ENCODE results near the gene C14orf132.

Gene C14orf132

DNA sequence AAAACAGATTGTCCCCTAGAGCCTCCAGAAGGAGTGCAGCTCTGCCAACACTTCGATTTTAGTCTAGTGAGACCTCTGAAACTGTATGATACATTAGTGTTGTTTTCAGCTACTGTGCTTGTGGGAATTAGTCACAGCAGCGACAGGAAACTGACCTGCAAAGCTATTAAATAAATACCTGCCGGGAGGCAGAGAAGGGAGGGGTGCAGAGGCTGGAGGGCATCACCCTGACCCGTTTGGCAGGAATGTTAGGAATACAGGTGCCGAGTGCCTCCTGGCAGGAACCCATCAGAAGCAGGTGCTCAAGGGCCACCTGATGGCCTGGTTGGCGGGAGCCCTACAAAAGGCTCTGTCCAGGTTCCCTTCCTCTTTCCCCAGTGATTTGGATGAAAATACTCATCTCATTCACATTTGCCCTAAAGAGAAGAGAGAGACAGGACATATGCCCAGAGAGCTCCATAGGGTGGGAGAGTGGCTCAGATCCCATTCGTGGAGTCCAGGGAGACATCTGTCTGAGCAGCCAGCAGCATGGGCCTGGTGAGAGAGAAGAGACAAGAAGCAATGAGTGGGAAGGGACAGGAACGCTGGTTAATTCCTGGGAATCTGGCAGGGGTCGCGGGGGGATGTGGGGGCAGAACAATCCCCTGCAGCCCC lies 44.6 kb downstream of the C14orf132 start:
- DNase-seq (ENCODE audit: low read depth): no peak

DNA sequence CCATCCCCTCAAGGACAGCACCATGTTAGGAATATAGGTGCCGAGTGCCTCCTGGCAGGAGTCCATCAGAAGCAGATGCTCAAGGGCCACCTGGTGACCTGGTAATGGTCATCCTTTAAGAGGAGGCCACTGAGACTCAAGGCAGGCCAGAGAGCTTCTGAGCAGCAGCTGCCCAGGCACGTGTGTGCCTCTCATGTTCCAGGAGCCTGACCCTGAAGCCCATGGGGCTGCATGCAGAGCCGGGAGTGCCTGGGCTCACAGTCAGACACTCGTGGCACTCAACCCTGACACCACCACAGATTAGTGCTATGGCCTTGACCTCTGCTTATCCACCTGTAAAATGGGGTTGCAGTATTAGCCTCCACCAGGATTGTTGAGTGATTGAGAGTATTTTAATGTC lies 45.6 kb downstream of the C14orf132 start:
- no peak for DNase-seq (ENCODE audit: low read depth)

DNA sequence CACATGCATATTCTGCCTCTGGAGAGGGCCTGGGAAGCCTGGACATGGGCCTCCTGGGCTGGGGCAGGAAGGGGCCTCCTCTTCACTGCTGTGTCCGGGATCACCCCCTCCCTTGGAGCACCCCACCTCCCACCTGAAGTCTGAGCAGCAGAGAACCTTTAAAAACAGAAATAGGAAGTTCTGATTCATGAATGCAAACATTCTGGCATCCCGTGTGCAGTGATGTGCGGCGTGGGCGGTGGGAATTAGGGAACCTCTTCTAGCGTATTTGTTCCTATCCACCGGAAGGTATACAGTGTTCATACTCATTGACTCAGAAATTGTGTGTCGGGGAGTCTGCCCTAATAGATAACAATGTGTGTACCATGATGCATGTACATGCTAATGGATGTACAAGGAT lies 46.2 kb downstream of the C14orf132 start:
- no peak for DNase-seq (ENCODE audit: low read depth)

DNA sequence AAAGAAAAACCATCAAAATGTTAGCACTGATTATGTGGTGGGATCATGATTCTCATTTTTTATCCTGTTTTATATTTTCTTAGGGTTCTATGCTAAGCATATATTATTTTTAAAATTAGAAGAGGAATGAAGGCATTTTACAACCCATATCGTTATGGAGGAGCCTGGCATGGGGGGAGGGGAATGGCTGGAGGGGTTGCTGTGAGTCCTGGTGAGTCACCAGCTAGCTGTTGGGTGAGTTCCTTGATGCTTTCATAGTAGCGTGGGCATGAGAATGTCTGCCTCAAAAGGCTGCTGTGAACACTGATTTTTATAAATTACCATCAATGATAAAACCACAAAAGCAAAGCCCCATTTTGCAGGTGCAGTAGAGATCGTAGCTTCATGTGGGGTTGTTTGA lies 46.9 kb downstream of the C14orf132 start:
- no peak for DNase-seq (ENCODE audit: low read depth)

DNA sequence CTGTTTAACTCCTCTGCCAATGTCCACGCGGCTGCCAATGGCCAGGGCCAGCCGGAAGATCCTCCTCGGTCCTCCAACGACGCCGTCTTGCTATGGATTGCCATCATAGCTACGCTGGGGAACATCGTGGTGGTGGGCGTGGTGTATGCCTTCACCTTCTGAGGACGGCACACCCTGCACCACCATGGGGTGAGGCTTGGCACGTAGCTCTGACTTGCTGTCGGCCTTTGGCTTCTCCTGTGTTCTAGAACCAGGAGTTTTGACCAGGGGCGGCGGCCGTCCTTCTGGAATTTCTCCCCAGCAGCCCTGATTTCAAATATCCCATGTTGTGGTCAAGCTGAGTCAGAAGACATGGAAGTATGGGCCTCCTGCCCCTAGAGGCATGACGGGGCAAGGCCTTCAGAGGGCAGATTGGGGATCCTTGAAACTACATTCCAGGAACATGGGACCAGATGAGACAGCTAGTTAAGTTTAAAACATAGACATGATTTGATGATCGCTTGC lies 47.5 kb downstream of the C14orf132 start:
- DNase-seq (ENCODE audit: low read depth): no peak

DNA sequence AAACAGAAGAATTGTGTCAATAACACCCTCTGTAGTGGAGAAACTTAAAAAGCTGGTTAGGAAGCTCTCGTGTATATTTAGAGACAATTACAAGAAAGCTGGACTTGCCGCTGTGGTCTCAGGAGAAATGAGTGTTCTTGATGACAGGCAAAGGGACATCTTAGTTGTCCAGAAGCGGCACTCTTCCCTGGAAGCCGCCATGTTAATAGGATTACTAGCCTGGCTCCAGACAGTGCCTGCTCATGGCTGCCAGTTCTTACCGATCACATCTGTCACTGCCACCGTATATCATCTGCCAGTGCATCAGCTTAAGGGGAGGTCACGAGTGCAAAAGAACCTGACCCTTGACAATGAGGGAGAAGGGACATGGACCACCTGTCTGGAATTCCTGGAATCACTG lies 48.9 kb downstream of the C14orf132 start:
- no peak for DNase-seq (ENCODE audit: low read depth)

DNA sequence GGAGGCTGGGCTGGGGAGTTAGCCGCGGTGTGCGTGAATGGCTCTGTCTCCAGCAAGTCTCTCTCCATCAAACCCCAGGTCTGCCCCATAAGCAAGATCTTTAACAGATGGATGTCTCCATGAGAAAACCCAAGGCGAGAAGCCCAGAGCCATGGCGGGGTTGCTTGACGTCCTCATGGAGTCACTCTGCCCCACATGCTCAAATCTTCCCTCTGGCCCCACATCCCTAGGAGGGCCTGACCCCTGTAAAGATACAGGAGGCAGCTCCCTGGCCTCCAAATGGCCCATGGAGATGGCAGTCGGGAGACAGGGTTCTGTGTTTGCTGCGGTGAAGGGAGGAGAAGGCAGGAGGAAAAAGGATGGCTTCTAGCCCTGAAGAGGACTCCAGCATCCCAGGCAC lies 49.3 kb downstream of the C14orf132 start:
- no peak for DNase-seq (ENCODE audit: low read depth)

DNA sequence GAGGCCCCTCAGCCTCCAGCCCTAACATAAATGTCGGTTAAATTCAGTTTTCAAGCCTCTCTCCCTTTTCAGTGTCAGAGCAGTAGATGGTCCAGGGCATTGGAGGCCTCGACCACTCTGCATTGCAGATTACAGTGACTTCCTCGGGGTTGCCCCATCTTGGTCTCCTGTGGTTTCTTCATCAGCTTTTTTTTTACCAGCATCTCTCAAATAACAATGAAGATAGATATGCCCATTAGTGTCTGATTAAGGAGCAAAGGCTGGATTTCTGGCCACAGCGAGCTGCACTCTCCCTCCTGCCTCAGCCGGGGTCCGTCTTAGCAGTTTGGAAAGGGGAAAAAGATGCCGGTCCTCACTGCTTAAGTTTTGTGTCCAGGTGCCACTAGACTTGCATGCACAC lies 49.7 kb downstream of the C14orf132 start:
- no peak for DNase-seq (ENCODE audit: low read depth)

DNA sequence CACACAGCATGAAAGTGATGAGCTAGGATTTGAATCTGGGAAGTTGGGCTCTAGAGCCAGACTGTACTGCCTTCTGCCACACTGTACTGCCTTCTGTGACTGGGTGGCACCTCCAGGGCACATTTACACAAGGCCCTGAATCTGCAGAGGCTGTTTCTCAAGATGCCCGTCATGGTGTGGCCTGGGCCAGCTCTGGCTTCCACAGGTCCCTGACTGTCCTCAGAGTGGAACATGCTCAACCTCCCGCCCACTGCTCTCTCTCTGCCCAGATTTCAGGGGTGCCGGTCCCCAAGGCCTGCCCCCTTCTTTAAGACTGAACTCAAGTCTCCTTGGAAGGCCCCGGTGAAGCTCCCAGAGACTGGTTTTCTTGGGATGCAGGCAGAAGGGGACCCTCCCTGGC lies 50.2 kb downstream of the C14orf132 start:
- no peak for DNase-seq (ENCODE audit: low read depth)

DNA sequence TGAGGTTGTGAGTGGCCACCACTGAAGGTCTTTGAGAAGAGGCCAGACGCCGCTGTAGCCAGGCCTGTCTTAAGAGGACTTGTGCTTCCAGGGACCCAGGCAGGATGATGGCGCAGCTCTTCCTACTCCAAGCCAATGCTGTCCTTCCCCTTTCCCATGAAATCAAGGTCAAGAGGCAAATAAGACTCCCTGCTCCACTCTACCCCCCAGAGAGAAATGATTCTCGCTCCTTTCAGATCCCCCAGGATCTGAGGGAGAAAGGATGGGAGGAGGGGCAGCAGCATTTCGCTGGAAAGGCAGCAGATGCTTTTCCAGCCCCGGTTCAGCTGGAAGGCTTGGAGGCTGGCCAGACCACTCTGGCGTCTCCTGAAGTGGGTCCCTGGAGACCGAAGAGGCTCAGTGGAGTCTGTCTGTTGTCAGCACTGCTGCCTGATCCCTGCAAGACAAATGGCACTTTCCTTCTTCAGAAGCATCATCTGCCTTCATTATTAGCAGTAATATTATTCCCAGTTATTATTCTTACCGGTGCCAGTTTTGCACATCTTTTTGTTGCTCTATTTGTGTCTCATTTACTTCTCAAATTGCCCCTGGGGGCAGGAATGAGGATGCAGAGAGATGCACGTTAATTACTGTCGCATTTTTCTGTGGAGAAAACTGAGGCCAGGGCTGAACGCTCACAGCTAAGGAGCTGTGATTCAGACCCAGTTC lies 51.4 kb downstream of the C14orf132 start:
- no peak for DNase-seq (ENCODE audit: low read depth)

DNA sequence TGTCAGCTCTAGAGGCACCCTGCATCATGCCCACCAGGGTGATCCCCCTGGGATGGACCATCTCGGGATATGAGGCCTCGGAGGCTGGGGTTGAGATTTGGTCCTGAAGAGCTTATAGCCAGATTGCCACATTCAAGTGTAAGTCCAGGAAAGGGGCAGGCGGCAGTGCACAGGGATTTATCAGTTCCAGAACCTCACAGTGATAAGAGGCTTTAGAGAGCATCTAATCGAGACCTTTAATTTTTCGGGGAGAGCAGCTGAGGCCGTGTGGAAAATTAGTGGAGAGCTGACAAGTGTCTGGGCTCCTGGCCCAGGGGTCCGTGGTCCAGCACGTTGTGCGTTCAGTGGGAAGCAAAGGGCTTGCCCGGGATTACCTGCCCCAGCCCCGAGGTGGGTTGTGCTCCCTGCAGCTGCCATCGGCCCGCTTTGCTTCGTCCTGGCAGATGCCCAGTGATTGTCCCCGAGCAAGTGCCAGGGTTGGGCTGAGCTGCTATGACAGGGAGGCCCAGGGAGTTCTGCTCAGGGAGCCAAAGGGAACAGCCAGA lies 52.1 kb downstream of the C14orf132 start:
- no peak for DNase-seq (ENCODE audit: low read depth)

DNA sequence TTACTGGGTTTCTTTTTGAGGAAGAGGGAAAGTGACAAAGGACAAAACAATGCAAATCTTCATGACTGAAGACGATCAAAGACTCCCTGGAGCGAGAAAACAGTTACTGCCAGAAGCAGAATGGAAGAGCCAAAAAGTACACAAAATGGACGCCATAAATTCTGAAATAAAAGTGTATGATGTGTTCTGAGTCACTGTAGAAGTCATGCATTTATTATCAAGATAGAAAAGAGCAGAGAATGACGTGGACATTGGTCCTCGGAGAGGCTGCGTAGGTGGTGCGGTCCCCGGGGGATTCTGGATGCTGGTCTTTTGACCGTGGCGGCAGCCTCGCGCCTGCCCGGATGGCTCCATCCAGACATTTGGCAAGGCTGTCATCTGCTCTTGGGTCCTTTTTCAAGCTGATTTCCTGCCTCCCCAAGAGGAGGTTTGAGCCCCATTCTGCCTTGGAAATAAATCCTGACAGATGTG lies 52.8 kb downstream of the C14orf132 start:
- DNase-seq (ENCODE audit: low read depth): no peak

DNA sequence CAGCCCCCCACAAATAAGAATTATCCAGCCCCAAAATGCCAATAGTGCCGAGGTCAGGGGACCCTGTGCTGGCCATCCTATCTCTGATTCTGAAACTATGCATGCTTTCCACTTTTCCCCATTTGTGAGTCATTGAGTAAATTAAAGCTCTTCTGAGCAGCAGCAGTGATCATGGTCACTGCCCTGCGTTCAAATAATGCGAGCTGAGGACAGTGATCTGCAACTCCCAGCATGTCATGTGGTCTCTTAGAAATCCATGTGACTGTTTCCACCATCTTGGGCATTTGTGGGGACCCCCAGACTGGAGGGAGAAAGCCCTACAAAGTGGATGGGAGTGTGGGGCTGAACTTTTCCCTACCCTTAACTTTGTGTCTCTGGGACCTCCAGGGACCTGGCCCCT lies 53.8 kb downstream of the C14orf132 start:
- DNase-seq (ENCODE audit: low read depth): no peak

DNA sequence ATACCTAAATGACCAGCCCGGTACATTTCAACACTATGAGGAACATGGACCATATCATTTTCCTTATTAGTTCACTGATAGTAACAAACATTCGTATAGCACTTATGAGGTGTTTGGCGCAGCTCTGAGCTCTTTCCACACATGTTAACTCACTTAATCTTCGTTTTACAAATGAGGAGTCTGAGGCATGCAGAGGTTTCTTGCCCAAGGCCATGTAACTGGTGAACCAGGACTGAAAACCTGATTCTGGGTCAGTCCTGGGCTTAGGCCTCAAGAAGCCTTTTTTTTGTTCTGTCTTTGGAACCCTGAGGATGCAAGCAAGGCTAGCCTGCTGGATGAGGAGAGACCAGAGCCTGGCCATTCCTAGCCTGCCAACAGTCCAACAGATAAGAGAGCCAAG lies 55.0 kb downstream of the C14orf132 start:
- DNase-seq (ENCODE audit: low read depth): no peak

DNA sequence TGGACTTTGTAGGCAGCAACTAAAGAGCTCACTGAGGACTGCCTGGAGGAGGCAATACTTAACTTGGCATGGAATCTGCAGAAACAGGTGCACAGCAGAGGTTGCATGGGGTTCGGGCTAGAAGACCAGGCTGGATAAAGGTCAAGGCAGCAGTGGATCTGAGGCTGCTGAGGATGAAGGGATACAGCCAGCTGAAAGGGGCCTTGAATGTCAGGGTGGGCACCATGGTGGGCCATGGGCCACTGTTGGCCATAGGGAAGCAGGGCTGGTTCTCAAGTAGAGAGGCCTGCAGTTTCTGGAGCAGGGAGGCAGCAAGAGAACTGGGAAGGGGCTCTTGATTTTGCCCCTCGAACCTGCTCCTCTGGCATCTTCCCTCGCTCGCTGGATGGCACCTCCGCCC lies 55.5 kb downstream of the C14orf132 start:
- DNase-seq (ENCODE audit: low read depth): no peak

DNA sequence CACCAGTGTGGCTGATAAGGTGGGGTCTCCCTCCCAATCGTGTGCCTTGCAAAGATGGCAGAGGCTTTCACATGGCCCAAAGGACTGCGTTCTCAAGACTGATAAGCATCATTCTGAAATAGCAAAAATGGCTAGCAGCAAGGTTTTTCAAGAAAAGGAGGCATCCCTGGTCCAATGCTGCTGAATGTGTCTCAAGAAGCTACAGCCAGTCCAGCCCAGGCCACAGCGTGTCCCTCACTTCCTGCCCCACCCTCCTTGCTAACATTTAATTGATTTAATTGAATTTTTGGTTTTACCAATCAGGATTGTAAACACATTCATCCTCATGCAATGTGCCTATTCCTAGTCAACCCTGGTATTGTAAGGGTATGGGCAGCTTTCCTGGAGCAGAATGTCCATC lies 55.9 kb downstream of the C14orf132 start:
- no peak for DNase-seq (ENCODE audit: low read depth)

DNA sequence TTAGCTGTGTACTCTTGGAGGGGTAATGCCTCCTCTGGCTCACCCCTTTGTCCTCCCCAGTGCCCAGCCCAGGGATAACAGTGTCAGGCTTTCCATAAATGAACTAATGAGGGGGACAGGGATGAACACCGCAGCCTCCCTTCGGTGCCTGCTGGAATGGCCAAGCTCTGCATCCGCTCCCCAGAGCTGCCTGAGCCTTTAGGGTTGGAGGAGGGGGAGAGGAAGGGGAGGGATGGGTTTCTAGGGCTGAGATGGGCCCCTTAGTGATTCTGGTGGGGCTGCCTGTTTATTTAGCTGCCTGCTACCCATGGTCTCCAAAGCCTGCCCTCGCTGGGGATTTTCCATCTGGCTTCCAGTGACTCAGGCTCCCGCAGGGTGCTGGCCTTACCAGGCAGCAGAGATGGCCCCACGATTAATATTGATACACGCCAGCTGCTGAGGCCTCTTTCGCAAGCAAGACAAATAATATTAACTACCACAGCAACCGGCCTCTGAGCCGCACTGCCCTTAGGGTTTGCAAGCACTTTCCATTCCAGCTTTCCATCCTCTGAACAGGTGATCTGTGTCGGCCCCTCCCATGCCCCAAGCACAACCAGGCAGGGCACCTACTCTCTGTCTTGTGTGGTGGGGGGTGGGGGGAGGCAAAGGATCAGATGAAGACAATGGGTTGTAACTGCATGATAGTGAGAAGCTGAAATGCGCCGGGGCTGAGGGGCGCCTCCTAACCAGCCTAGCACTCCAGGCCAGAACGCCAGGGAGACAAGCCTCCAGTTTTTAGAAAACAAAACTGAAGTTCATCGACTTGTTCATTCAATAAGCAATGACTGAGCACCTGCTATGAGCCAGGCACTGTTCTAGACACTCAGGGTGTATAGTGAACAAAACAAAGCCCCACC lies 56.7 kb downstream of the C14orf132 start:
- no peak for DNase-seq (ENCODE audit: low read depth)

DNA sequence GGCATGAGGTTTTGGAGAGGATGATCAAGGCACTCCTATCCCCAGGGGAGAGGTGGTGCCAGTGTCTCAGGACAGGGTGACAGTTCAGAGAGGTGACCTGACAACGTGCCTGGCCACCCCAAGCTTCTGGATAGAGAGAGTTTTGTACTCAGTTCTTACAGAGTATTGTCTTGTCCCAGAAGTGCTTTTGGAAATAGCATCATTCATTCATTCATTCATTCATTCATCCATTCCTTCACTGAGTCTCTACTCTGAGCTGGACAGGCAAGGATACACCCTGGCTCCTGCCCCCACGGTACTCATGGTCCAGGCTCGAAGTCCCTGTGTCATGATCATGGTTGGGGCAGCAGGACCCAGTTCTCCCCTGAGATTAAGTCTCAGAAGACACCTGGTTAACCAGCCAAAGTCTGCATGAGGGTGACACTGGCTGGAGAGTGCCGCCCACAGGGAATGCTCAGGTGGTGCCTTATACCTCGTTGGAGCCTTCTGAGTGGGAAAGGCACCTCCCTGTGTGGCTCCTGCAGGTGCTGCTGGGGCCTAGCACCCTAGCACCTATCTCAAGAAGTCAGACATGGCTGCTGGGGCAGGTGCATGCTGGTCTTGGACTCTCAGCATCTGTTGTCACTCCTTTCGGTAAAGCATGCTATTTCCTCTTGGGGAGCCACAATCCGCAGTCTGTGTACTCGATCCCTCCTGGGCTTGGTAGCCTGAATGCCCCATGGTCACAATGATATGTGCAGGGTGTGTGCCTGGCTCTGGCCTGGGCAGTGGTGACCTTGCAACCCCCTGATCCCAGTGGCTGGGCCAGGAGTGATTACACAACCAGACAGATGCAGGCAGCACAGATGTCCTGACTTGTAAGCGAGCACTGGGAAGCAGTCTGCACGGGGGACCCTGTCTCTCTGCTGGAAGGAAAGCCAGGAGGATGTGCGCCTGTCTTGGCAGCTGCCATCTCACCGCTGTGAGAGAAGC lies 57.8 kb downstream of the C14orf132 start:
- no peak for DNase-seq (ENCODE audit: low read depth)

DNA sequence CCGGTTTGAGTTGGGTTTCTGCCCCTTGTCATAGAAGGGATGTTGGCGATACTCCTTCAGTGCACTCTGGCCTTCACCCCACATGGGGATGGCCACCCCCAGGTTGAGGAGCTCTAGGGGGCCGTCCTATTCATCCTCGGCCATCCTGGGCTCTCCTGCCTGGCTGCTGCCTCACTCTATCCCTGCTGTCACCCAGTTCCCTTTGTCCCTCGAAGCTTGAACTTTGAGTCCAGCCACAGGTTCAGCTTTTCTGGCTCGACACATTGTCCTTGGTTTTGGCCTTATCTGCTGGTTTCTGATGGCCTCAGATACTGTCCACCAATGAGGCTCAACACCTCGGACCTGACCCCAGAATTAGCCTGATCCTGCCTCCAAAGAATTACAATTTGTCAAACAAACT lies 58.6 kb downstream of the C14orf132 start:
- DNase-seq (ENCODE audit: low read depth): no peak

DNA sequence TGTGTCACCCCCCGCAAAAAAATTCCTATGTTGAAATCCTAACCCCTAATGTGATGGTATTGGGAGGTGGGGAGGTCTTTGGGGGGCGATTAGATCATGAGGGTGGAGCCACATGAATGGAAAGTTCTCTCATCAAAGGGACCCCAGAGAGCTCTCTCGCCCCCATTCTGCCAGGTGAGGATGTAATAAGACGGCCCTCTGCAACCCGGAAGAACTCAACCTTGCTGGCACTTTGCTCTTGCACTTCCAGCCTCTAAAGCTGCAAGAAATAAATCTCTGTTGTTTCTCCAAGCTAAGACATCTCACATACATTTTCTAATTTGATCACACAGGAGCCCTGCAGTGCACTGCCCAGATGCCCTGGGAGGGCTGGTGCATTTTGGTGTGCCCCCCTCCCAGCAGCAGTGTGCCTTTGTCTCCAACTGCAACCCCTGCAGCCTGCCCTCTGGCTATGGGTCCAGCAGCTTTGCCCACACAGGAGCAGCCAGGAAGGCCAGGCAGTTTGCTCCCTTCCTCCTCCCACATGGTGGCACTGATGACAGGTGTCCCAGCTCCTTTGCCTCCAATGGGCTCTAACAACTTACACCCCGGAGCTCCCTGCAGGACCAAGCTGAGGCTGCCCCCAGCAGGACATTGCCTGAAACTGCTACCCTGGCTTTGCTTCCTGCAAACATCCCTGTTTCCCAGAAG lies 59.3 kb downstream of the C14orf132 start:
- peak; percentile 6 for DNase-seq (ENCODE audit: low read depth)

DNA sequence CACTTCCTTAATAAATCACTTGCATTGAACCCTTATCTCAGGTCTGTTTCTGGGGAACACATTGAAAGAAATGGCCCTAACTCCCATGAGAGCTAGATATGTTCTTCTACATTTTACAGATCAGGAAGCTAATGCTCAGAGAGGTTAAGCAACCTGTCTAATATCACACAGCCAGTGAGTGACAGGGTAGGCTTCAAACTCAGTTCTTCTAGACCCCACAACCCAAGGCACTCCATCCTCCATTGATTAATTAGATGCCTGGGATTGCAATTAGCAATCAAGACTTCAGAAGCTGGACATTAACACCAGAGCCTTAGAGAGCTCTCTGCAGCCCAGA lies 59.8 kb downstream of the C14orf132 start:
- no peak for DNase-seq (ENCODE audit: low read depth)
